Measurements from ENCODE around the gene SYTL3. TPM values are rescaled to one million over a fixed set of nuclear protein-coding genes. Genes with fewer than 3 reads are reported as not detected.
"Not testable (repeated sequence)": the region's sequence is repeated elsewhere in the genome, so short reads cannot be mapped to it uniquely, and the experiment has no call there.

SYTL3 gene
- total RNA-seq, 1 experiment from 2014 or later: 1.2 TPM

DNA sequence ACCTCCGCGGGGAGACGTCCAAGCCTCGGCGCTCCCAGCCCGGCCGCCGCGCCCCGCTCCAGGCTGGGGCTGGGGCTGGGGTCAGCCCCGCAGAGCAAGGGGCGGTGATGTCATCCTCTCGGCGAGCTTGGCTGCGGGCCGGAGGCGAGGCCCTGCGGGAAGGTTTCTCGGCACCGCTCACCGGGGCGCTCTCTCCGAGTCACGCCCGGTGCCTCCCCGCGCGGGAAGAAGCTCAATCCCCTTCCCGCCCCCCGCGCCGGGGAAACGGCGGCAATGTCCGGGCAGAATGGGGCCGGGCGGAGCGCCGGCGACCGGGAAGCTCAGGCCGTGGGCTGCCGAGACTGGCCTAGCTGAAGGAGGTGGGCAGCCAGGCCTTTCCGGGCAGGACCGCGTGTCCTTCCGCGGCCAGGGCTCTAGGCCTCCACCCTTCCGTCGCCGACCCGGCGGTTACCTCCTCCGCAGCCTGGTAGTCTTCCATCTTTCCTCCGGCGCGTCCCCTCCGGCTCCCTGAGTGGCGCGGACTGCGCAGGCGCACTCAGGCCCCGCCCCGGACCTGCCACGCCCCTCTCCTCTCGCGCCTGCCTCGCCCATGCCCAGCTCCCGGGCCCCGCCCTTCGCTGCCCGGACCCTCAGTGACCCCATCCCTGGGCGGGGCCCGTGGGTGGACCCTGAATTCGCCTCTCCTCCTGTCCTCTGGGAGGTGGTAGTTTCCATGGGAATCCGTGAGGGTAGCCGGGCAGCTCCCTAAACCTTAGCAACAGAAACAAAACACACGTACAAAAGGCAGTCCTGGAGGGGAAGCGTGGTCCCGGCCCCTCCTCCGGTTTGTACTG lies 5.4 kb upstream of the SYTL3 start, which contains the start of gene DYNLT1:
DYNLT1 (minus strand) TSS at position 513 of the 833 bp plus-strand sequence; CDS start at position 478, 35 bp downstream.
- Histone ChIP-seq H3K4me3 (ENCODE audit: insufficient read depth, low read depth, low read length) (peak within 1 kb of the TSS; percentile 99), H3K36me3 (replicated peaks; ENCODE audit: control insufficient read depth, insufficient read depth, low read length) (no peaks in the 10 kb centered on the region)
- peak; percentile 99 for DNase-seq

DNA sequence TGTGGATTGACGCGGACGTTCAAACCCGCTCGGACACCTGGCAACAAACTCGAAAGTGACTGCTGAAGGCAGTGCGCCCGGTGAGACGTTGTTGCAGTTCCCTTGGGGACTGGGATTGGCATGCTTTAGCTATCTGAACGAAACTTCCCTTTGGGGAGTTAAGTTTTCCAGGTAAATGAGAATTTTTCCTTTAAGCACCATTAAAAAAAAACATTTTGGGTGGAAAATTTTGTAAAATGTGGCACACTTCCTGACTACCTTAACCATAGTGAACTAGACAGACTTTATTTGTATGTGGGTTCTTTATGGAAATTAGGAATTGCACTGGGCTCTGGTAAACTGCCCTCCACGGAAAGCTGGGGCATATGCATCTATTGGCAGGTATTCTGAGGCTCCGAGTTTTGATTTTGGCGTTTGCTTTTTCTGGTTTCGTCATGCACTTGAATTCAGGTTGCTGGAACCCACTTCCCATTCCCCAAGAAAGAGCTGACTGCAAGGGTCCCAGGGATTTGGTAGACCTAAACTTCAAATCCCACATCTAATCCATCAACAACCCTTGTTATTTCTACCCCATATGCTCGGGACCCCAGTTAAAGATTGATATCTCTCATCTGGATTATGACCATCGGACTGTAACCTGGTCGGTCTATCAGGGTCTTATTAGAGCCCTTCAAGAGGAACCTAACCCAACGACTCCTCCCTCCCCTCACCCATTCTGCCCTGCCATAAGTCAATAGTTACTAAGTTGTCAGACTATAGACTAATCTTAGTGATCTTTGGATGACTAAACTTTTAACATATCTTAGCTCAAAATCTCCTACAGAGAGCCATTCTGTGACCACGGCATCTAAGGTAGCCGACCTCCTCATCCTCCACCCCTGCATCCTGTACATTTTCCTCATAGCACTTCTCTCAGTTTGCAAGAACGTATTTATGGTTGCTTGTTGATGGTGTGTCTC lies 4.5 kb upstream of the SYTL3 start:
- Histone ChIP-seq H3K4me3 (ENCODE audit: insufficient read depth, low read depth, low read length) (peak overlapping the region; percentile 99), H3K36me3 (replicated peaks; ENCODE audit: control insufficient read depth, insufficient read depth, low read length) (no peaks in the 10 kb centered on the region), H3K27me3 (ENCODE audit: control insufficient read depth, insufficient read depth, low read length) (peaks cover 2% of the 10 kb centered on the region)
- no peak for DNase-seq

More for the DNA sequence above, 5.4 kb upstream of the SYTL3 start, which contains the start of gene DYNLT1:
- H3K27me3 ChIP-seq (ENCODE audit: control insufficient read depth, insufficient read depth, low read length): peaks cover 2% of the 10 kb centered on the region

DNA sequence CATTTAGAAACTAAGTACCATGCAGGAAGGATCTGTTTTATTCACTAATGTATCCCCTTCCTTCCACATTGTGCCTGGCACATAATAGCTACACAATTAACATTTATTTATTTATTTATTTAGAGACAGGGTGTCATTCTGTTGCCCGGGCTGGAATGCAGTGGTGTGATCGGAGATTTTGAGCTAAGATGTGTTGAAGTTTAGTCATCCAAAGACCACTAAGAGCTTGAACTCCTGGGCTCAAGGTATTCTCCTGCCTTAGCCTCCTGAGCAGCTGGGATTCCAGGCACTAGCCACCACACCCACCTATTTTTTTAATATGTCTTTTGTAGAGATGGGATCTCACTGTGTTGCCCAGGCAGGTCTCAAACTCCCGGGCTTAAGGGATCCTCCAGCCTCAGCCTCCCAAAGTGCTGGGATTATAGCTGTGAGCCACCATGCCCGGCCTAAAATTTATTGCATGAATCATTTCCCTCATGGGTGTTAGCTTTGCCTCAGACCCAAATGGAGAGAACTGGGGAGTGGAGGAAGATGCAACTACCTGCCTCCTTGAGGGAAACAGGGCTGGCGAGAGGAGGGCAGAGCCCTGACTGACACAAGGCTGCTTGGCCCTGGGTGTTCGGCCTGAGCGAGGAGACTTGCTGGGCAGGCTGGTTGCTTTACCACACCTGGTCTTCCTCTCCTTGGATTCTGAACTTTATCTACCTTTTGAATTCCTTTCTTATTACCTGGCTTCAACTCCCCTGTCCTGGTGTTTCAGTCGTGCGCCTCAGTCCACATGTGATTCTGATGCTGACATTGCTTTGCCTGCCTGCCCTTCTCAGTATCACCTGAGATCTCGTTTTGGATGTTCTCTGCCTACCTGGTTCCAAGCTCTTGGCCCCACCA lies 3.6 kb upstream of the SYTL3 start:
- no peak for DNase-seq
- Histone ChIP-seq H3K36me3 (replicated peaks; ENCODE audit: control insufficient read depth, insufficient read depth, low read length) (no peaks in the 10 kb centered on the region), H3K4me3 (ENCODE audit: insufficient read depth, low read depth, low read length) (no peak overlapping the region), H3K27me3 (ENCODE audit: control insufficient read depth, insufficient read depth, low read length) (peaks cover 2% of the 10 kb centered on the region)

DNA sequence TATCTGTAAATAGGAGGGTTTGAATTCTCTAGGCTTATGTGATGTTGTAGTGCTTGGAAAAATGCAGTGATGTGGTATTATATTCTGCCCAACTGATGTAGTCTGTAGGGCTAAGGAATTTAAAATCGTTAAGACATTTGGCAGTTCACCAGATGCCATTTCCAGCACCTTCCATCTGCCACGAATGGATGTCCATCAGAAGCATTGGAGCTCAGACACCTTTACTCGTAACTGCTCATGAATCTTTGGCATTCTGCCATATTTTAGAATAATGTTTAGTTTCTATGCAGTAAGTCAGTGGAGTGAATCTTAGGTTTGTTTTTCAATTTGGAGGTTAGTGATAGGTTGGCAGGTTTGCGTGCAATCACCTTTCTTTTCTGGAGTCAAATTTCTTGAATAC lies 2.4 kb upstream of the SYTL3 start:
- Histone ChIP-seq H3K27me3 (ENCODE audit: control insufficient read depth, insufficient read depth, low read length) (peaks cover 2% of the 10 kb centered on the region), H3K4me3 (ENCODE audit: insufficient read depth, low read depth, low read length) (no peak overlapping the region), H3K36me3 (replicated peaks; ENCODE audit: control insufficient read depth, insufficient read depth, low read length) (no peaks in the 10 kb centered on the region)
- DNase-seq: no peak

DNA sequence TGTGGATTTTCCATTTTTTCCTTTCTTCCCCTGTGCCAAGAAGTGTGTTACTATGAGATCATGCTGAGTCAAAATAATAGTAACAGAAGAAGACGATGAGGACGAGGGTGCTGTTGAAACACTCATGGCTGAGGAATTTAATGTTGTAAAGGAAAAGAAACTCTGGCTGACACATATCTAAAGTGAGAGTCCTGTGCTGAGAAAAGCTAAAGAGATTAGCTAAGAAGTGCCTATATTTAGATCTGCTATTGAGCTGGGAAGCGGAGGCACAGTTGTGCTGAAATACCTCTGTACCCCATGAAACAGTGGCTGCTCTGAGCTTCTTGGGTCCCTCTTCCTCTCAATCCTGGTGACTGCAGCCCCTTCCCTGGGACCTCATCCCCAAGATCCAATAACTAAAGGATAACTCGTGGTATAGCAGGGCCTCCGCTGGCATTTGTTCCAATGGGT lies 1.1 kb upstream of the SYTL3 start:
- DNase-seq: no peak
- no peaks in the 10 kb centered on the region for H3K36me3 ChIP-seq (replicated peaks; ENCODE audit: control insufficient read depth, insufficient read depth, low read length)

DNA sequence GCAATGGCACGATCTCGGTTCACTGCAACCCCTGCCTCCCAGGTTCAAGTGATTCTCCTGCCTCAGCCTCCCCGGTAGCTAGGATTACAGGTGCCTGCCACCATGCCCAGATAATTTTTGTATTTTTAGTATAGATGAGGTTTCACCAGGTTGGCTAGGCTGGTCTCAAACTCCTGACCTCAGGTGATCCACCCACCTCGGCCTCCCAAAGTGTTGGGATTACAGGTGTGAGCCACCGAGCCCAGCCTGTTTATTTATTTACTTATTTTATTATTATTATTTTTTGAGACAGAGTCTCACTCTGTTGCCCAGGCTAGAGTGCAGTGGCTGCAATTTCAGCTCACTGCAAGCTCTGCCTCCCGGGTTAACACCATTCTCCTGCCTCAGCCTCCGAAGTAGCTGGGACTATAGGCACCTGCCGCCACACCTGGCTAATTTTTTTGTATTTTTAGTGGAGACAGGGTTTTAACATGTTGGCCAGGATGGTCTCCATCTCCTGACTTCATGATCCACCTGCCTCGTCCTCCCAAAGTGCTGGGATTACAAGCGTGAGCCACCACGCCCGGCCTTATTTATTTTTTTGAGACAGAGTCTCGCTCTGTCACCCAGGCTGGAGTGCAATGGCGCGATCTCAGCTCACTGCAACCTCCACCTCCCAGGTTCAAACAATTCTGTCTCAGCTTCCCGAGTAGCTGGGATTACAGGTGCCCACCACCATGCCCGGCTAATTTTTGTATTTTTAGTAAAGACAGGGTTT lies 2.3 kb downstream of the SYTL3 start:
- not testable (repeated sequence) for DNase-seq; H3K27me3 ChIP-seq (ENCODE audit: control insufficient read depth, insufficient read depth, low read length); H3K4me3 ChIP-seq (ENCODE audit: insufficient read depth, low read depth, low read length); H3K36me3 ChIP-seq (replicated peaks; ENCODE audit: control insufficient read depth, insufficient read depth, low read length)

More for the DNA sequence above, 1.1 kb upstream of the SYTL3 start:
- H3K27me3 ChIP-seq (ENCODE audit: control insufficient read depth, insufficient read depth, low read length): peaks cover 2% of the 10 kb centered on the region
- H3K4me3 ChIP-seq (ENCODE audit: insufficient read depth, low read depth, low read length): no peak overlapping the region

DNA sequence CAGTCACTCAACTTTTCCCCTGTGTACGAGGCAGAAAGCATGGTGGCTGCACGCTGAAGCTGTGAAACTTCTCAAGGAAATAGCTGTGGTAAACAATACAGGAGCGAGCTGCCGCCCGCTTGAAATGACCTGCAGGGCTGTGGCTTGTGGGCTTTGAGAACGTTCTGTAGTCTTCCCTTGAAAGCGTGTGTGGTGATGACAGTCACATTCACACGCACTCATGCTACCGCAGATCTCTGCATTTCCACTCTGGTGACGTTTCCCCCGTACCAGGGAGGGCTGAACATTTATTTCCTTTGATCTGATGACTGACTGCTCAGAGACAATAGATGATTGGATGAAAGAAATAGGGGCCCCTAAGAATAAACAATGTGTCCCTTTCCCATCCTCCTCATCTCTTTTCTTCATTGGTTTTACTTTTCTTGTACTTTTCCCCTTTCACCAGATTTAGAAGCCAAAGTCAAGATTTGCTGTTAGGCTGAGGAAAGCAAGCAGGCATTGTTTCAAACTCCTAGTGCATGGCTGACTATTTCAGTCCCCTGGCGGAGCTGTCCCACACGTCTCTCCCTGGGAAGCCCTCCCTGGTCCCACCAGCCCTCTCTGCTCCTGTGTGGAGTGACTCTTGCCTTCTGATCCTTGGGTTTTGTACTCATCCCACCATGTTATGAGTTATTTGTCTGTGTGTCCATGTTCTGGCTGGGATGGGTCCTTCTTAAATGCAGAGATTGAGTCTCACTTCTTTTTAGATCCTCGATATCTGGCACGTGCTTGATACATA lies 3.9 kb downstream of the SYTL3 start:
- no peak overlapping the region for H3K4me3 ChIP-seq (ENCODE audit: insufficient read depth, low read depth, low read length)
- H3K36me3 ChIP-seq (replicated peaks; ENCODE audit: control insufficient read depth, insufficient read depth, low read length): no peaks in the 10 kb centered on the region
- DNase-seq: no peak
- H3K27me3 ChIP-seq (ENCODE audit: control insufficient read depth, insufficient read depth, low read length): no peaks in the 10 kb centered on the region

DNA sequence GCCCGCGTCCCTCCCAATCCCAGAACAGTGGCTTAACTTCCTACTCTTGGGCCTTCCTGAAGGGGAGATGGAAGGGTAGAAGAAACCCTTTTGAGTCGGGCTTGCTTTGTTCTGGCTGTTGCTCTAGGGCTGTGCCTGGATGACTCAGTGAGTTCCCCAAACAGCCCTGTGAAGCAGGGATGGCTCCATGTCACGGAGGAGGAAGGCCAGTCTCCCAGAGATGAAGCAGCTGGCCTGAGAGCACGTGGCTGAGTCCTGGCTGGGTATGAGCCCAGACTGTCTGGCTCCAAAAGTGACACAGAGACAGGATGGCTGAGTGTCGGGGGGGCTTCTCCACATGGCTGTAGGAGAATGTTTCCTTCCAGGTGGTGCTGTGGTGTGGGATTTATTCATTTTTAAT lies 4.6 kb downstream of the SYTL3 start:
- DNase-seq: no peak
- Histone ChIP-seq H3K27me3 (ENCODE audit: control insufficient read depth, insufficient read depth, low read length) (no peaks in the 10 kb centered on the region), H3K4me3 (ENCODE audit: insufficient read depth, low read depth, low read length) (no peak overlapping the region), H3K36me3 (replicated peaks; ENCODE audit: control insufficient read depth, insufficient read depth, low read length) (no peaks in the 10 kb centered on the region)

DNA sequence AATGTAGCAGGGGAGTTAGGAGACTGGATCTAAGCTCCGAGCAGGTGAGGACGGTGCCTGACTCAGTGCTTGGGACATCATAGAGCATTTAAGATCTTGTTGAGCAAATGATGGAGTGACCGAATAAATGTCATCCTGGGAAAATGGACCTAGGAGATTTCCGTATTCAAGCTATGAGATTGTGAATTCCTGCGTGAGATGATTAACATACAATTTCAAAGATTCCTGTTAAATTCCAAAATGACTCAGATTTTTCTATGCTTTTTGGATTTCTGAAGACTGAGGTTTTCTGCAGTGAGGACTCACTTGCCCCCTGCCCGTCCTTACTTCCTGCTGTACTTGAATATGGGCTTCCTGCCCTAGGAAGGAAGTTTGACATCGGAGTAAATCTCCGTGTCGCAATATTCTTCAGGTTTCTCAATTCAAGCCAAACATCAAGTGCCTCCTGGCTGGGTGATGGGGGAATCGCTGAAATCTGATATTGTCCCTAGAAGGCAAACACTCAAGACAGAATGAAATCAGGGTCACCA lies 5.2 kb downstream of the SYTL3 start:
- Histone ChIP-seq H3K36me3 (replicated peaks; ENCODE audit: control insufficient read depth, insufficient read depth, low read length) (no peaks in the 10 kb centered on the region), H3K27me3 (ENCODE audit: control insufficient read depth, insufficient read depth, low read length) (no peaks in the 10 kb centered on the region), H3K4me3 (ENCODE audit: insufficient read depth, low read depth, low read length) (no peak overlapping the region)
- DNase-seq: no peak

DNA sequence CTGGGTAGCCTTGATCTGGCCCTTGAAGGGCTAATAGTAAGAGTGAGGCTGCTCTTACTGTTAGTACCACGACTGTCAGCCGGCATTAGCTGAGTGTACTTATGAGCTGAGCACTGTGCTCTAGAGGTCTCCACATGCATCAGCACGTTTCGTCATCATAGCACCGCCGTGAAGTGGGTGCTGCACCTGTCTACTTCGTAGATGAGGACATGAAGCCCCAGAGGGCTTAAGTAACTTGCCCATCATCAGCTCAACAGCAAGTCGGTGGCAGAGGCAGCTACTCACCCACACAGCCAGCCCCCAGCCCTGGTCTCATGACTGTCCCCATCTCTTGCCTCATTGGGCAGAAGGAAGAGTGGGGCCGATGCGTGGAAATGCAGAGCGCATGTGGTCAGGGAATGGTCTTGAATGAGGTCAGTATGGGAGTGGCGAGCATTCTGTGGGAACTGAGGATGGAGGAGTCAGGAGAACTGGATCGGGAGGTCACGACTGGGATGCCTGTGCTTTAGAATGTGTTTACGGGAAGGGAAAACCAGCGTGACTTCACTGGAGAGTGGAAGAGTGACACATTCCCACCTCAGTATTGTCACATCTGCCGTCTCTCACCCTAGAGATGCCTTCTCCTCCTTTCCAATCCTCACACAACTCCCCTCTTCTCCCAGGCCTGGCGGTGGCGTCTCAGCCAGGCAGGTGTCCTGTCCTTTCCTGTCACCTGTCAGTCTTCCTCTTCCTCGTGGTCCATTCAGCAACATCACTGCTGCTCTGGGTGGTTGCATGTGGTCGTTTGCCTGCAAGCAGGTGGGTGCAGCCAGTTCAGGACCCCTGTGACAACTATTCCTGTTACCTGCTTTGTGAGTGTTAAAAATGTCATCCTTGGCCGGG lies 6.0 kb downstream of the SYTL3 start:
- H3K27me3 ChIP-seq (ENCODE audit: control insufficient read depth, insufficient read depth, low read length): no peaks in the 10 kb centered on the region
- no peaks in the 10 kb centered on the region for H3K36me3 ChIP-seq (replicated peaks; ENCODE audit: control insufficient read depth, insufficient read depth, low read length)
- H3K4me3 ChIP-seq (ENCODE audit: insufficient read depth, low read depth, low read length): no peak overlapping the region
- DNase-seq: no peak

DNA sequence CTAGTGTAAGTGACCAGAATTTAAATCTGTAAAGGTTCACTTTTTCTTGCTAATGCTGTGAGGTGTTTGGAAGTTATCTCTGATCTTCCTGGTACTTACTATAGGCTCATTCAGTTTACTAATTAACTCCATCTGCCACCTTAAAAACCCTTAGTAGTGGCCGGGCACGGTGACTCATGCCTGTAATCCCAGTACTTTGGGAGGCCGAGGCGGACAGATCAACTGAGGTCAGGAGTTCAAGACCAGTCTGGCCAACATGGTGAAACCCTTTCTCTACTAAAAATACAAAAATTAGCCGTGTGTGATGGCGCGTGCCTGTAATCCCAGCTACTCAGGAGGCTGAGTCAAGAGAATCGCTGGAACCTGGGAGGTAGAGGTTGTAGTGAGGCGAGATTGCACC lies 7.1 kb downstream of the SYTL3 start:
- DNase-seq; H3K36me3 ChIP-seq (replicated peaks; ENCODE audit: control insufficient read depth, insufficient read depth, low read length); H3K4me3 ChIP-seq (ENCODE audit: insufficient read depth, low read depth, low read length): not testable (repeated sequence)

DNA sequence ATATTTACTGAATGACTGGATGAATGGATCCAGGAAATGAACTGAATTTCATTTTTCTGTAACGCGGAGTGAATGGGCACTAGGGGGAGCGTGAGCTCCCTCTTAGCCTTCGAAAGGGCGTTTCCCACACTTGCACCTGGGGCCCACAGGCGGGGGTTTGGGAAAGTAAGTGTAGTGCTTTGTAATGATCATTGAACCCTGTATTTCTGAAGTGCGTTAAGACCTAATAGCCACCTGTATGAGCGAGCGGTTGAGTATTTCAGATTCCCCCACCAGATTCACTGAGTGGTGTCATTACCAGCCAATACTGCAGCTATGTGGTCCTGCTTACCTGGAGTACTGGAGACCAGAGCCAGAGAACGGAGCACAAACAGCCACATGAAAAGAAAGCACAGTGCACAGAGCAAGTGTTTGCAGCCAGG lies 10.5 kb downstream of the SYTL3 start:
- H3K4me3 ChIP-seq (ENCODE audit: insufficient read depth, low read depth, low read length): no peak overlapping the region
- no peaks in the 10 kb centered on the region for H3K27me3 ChIP-seq (ENCODE audit: control insufficient read depth, insufficient read depth, low read length)
- DNase-seq: peak; percentile 70
- no peaks in the 10 kb centered on the region for H3K36me3 ChIP-seq (replicated peaks; ENCODE audit: control insufficient read depth, insufficient read depth, low read length)

More for the DNA sequence above, 7.1 kb downstream of the SYTL3 start:
- H3K27me3 ChIP-seq (ENCODE audit: control insufficient read depth, insufficient read depth, low read length): not testable (repeated sequence)

All from H7 (cell line).